Parathyroid adenoma (tissue), 2 donors: Measurements from ENCODE around the gene CD9.

ENCODE experiments used
- H2AFZ ChIP-seq: fragments of 300-600 bp; sonication (generic); one replicate; pipeline ENCODE4 v1.7.0; 2017; ENCODE audit warnings: antibody characterized with exemption, mild to moderate bottlenecking
- H3K27ac ChIP-seq: fragments of 300-600 bp; sonication (generic); one replicate; pipeline ENCODE4 v1.7.0; 2017
- H3K27me3 ChIP-seq: fragments of 300-600 bp; sonication (generic); one replicate; pipeline ENCODE4 v1.7.0; 2017; ENCODE audit warnings: low read length; ENCODE audit not compliant: control insufficient read depth, insufficient read depth
- H3K36me3 ChIP-seq: fragments of 300-600 bp; sonication (generic); one replicate; pipeline ENCODE4 v1.7.0; 2017; ENCODE audit warnings: low read length; ENCODE audit not compliant: control insufficient read depth, insufficient read depth
- H3K4me1 ChIP-seq: fragments of 300-600 bp; sonication (generic); one replicate; pipeline ENCODE4 v1.7.0; 2017; ENCODE audit warnings: control low read depth
- H3K4me2 ChIP-seq: fragments of 300-600 bp; sonication (generic); one replicate; pipeline ENCODE4 v1.7.0; 2017; ENCODE audit warnings: low read length
- H3K4me3 ChIP-seq: fragments of 300-600 bp; sonication (generic); one replicate; pipeline ENCODE4 v1.7.0; 2017; ENCODE audit warnings: low read depth, low read length
- H3K79me2 ChIP-seq: fragments of 300-600 bp; sonication (generic); one replicate; pipeline ENCODE4 v1.7.0; 2017; ENCODE audit warnings: control low read depth
- H3K9ac ChIP-seq: fragments of 300-600 bp; sonication (generic); one replicate; pipeline ENCODE4 v1.7.0; 2017; ENCODE audit warnings: mild to moderate bottlenecking
- H3K9me3 ChIP-seq: fragments of 300-600 bp; sonication (generic); one replicate; pipeline ENCODE4 v1.7.0; 2017; ENCODE audit warnings: low read length; ENCODE audit not compliant: control insufficient read depth
- CTCF ChIP-seq: fragments of 300-600 bp; sonication (generic); IDR thresholded peaks from one replicate; pipeline ENCODE4 v1.7.0; 2017; ENCODE audit warnings: antibody characterized with exemption, mild to moderate bottlenecking
- donor health status: primary hyperparathyroidism.

Gene CD9

GRCh38 chr12:6202304-6202703, 2.1 kb downstream of the CD9 start:
- peak overlapping the region; percentile 99 for H3K27ac ChIP-seq
- peaks cover 67% of the 10 kb centered on the region for H3K4me1 ChIP-seq
- peak overlapping the region; percentile 90 for H3K4me2 ChIP-seq
- H3K4me3 ChIP-seq, result peak overlapping the region; percentile 99
- TF ChIP-seq CTCF, result no peak
- H2AFZ ChIP-seq, result no peak overlapping the region
- no peaks in the 10 kb centered on the region for H3K9me3 ChIP-seq
- H3K79me2 ChIP-seq, result peaks cover 64% of the 10 kb centered on the region
- no peaks in the 10 kb centered on the region for H3K36me3 ChIP-seq
- H3K9ac ChIP-seq, result peak overlapping the region; percentile 100
- no peaks in the 10 kb centered on the region for H3K27me3 ChIP-seq

DNA sequence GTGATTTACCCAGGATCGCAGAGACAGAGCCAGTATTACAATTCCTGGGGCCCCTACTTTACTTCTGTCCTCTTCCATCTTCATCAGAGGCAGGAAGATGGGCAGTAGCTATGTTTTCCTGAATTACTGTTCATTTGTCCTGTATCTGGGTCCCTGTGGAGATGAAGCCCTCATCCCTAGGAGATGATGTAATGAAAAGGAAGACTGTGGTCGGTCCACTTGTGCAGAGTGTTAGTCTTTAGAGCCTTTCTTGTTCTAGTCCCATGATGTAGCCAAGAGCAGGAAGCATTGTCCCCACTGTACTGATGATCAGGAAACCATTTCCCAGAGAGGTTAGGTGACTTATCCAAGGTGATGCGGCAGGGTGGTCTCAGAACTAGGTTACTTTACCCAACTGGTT, 2.6 kb downstream of the CD9 start:
- TF ChIP-seq CTCF, result no peak
- Histone ChIP-seq H3K9ac (peak overlapping the region; percentile 100), H3K79me2 (peaks cover 69% of the 10 kb centered on the region), H3K4me3 (peak overlapping the region; percentile 99), H3K9me3 (no peaks in the 10 kb centered on the region), H3K27ac (peak overlapping the region; percentile 99), H3K4me1 (peaks cover 69% of the 10 kb centered on the region), H3K27me3 (no peaks in the 10 kb centered on the region), H3K36me3 (no peaks in the 10 kb centered on the region), H3K4me2 (peak overlapping the region; percentile 90), H2AFZ (no peak overlapping the region)

DNA sequence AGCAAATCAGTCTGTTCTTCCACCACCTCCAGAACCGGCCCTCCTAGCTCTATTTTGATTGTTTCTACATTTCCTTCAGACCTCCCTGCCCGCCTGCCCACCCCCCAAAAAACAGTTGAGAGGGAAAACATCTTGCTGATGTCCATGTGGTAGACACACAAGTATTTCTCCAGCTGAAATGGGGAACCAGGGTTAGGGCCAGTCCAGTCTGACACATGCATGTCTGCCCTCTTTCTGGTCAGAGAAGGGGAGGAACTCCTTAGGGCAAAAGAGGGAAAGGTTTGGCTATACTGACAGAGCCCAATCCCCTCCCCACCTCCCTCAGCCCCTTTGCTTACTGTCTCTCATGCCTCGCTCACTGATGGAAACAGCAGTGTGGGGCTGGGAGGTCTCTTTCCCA, 3.4 kb downstream of the CD9 start:
- H3K4me3 ChIP-seq, result peak overlapping the region; percentile 99
- H3K79me2 ChIP-seq, result peaks cover 77% of the 10 kb centered on the region
- H3K4me2 ChIP-seq, result peak overlapping the region; percentile 90
- peak overlapping the region; percentile 100 for H3K9ac ChIP-seq
- peak overlapping the region; percentile 99 for H3K27ac ChIP-seq
- H3K27me3 ChIP-seq, result no peaks in the 10 kb centered on the region
- H3K9me3 ChIP-seq, result no peaks in the 10 kb centered on the region
- no peak overlapping the region for H2AFZ ChIP-seq
- no peaks in the 10 kb centered on the region for H3K36me3 ChIP-seq
- TF ChIP-seq CTCF, result no peak
- peaks cover 71% of the 10 kb centered on the region for H3K4me1 ChIP-seq

- H3K9me3 ChIP-seq, result no peaks in the 10 kb centered on the region
- no peaks in the 10 kb centered on the region for H3K36me3 ChIP-seq
- no peaks in the 10 kb centered on the region for H3K27me3 ChIP-seq
- peak; percentile 7 for TF ChIP-seq CTCF
- H3K9ac ChIP-seq, result peak overlapping the region; percentile 68
- H3K4me1 ChIP-seq, result peaks cover 69% of the 10 kb centered on the region
- peaks cover 87% of the 10 kb centered on the region for H3K79me2 ChIP-seq
- H3K27ac ChIP-seq, result peak overlapping the region; percentile 99
- peak overlapping the region; percentile 43 for H3K4me2 ChIP-seq
- H3K4me3 ChIP-seq, result peak overlapping the region; percentile 14
- H2AFZ ChIP-seq, result no peak overlapping the region
These were observed 4.4 kb downstream of the CD9 start for GRCh38 chr12:6204533-6205143.

- peaks cover 92% of the 10 kb centered on the region for H3K79me2 ChIP-seq
- peaks cover 72% of the 10 kb centered on the region for H3K4me1 ChIP-seq
- no peaks in the 10 kb centered on the region for H3K9me3 ChIP-seq
- peak overlapping the region; percentile 38 for H3K4me3 ChIP-seq
- no peak for TF ChIP-seq CTCF
- H3K36me3 ChIP-seq, result no peaks in the 10 kb centered on the region
- no peaks in the 10 kb centered on the region for H3K27me3 ChIP-seq
- H2AFZ ChIP-seq, result no peak overlapping the region
- H3K4me2 ChIP-seq, result peak overlapping the region; percentile 43
- peak overlapping the region; percentile 68 for H3K9ac ChIP-seq
- H3K27ac ChIP-seq, result peak overlapping the region; percentile 99
These were observed 4.9 kb downstream of the CD9 start for GRCh38 chr12:6205144-6205539.
